Measurements from ENCODE around the gene AIF1. TPM values are rescaled to one million over a fixed set of nuclear protein-coding genes. Genes with fewer than 3 reads are reported as not detected.
A peak's percentile ranks its signal among the peaks of the same experiment; 100 is the strongest.

Gene AIF1
- total RNA-seq, 1 donor from 2014 or later = 55.3 TPM

DNA sequence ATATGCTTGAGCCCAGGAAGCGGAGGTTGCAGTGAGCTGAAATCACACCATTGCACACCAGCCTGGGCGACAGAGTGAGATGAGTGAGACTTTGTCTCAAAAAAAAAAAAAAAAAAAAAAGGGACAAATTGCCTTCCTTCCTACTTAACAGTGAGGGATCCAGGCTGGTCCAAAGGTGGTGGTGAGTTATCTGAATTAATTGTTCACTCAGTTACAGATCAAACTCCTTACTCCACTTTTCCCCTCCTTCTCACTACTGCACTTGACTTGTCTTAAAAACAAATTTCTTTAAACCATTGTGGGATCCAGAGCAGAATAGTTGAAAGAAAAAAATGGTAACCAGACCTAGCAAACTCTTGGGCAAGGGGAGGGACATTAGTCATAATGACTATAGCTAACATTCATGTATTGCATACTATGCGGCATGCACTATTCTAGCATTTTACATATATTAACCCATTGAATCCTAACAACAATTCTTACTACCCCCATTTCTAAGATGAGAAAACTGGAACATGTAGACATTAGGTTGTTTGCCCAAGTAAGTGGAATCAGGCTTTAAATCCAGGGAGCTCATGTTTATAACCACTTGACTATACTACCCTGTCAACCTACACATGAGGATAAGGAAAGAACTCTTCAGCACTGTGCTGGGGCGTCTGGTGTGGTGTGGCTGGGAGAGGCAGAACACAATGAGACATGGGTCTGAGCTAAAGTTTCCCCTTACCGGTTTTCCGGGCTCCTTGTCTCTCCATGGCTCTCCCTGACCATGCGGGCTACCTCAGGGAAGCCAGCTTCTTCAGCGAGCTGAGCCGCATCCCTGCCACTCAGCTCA is 48.3 kb downstream of the AIF1 start:
- Histone ChIP-seq H3K4me1 (peaks cover 47% of the 10 kb centered on the region), H3K9me3 (no peaks in the 10 kb centered on the region), H3K27ac (peak overlapping the region; percentile 93), H3K27me3 (no peaks in the 10 kb centered on the region), H3K4me3 (peak overlapping the region; percentile 63), H3K36me3 (peaks cover 32% of the 10 kb centered on the region)
- TF ChIP-seq CTCF (IDR thresholded peaks at IDR 0.05) = no peak
- DNase-seq (no peak), ATAC-seq (no peak)
- intact Hi-C loops (cut with DNase I) = no loop called here

DNA sequence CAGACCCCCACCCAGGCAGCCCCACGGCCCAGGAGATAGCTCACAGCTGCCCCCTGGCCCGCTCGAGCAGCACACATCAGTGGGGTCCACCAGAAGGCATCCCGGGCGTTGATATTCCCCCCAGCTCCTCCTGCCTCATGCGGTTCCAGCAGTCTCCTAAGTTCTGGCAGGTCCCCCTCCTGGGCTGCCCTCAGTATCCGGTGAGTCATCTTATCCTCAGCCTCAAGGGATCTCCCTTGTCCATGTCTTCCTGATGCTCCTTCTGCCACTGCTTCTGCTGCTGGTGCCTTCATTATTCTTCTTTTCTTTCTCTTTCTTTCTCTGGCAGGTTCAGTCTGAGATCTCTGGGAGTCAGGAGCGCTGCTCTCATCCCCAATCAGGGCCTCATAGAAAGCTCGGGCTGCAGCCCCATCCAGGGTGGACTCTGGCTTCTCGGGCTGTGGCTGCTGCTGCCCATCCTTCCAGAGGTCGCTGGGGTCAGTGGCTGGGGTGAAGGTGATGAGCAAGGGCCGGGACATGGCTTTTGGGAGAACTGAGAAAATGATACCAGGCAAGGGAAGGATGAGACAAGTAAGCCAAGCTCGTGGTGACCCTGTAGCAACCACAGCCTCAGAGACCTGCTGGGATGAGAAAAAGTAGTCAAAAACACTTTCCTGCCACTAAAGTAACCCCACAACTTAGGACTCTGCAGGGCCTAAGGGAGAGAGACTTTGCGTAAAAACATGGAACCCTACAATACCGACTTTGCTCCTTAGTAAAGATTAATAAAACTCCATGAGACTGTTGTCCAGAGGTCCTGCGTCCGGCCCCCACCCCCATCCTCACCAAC is 49.1 kb downstream of the AIF1 start:
- intact Hi-C loops (cut with DNase I) = no loop called here
- TF ChIP-seq CTCF (IDR thresholded peaks at IDR 0.05) = no peak
- DNase-seq = no peak

DNA sequence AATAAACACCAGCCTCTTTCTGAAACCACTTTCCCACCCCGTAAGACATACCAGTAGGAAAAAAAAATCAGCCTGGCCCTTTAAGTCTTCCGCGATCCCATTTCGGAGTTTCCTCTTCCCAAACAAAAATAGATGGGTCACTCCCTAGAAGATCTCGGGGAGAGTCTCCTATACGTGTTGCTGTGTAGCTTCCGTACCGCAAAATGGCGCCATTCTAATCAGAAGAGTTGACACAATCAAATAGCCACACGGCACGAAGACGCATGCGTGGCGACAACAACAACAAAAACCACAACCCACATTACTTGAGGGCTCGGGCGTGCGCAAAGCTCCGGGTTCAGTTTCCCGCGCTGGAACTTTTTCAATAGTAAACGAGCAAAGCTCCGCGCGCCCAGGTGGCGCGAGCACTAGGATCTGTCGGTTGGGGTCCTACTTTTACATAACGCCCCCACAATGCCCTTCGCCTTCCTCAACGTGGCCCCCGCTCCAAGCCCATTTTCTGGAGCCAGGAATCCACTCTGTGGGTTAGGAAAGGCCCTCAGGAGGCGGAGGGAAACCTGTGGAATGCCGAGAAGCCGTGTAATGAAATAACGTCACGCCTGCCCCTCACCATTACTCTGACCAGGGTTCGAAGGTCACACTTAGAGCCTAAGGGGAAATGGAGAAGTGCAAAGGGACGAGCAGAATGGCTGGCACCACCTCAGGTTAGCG is 49.9 kb downstream of the AIF1 start, which contains the start of gene GPANK1:
GPANK1 (minus strand) TSS at position 208 of the 711 bp plus-strand sequence. CDS start 519 bp downstream, outside the sequence.
- DNase-seq = peak; percentile 92
- TF ChIP-seq CTCF (IDR thresholded peaks at IDR 0.05) = no peak
- peak within 1 kb of the TSS; percentile 93 for H3K27ac ChIP-seq
- no peaks in the 10 kb centered on the region for H3K27me3 ChIP-seq
- peak within 1 kb of the TSS; percentile 63 for H3K4me3 ChIP-seq
- intact Hi-C loops (cut with DNase I) = no loop called here
- no peaks in the 10 kb centered on the region for H3K9me3 ChIP-seq
- H3K36me3 ChIP-seq = peaks cover 48% of the 10 kb centered on the region
- H3K4me1 ChIP-seq = peaks cover 33% of the 10 kb centered on the region
- ATAC-seq = peak; percentile 61

More for the DNA sequence above, 49.1 kb downstream of the AIF1 start:
- Histone ChIP-seq H3K27ac (peak overlapping the region; percentile 93), H3K36me3 (peaks cover 40% of the 10 kb centered on the region), H3K4me3 (peak overlapping the region; percentile 63), H3K27me3 (no peaks in the 10 kb centered on the region), H3K9me3 (no peaks in the 10 kb centered on the region), H3K4me1 (peaks cover 38% of the 10 kb centered on the region)
- no peak for ATAC-seq

DNA sequence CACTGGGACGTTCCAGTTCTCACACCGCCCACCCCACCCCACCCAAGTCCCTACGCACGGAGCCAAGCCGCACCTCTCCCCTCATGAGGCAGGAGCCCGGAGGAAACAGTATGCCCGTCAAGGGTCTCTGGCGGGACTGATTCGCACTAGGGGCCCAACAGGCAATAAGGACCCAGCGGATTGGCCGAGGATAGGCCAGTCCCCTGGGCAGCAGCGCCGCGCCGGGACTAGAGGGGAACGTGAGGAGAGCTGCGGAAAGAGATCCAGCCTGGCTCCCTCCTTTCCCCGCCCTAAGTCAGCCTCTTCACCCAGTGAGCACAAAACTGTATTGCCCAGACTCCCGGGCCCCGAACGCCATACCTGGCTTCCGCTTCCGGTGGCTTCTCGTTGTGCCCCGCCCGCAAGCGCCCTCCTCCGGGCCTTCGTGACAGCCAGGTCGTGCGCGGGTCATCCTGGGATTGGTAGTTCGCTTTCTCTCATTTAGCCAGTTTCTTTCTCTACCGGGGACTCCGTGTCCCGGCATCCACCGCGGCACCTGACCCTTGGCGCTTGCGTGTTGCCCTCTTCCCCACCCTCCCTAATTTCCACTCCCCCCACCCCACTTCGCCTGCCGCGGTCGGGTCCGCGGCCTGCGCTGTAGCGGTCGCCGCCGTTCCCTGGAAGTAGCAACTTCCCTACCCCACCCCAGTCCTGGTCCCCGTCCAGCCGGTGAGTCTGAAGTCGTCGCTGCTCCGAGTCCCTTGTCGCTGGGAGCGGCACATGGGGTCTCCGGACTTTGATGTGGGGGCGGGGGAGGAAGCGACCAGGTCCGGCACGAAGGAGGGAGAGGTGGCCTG is 50.7 kb downstream of the AIF1 start, which contains the start of gene CSNK2B:
CSNK2B (plus strand) TSS at position 580 of the 836 bp plus-strand sequence. CDS start 752 bp downstream, outside the sequence.
- intact Hi-C loops (cut with DNase I) = no loop called here
- Histone ChIP-seq H3K27me3 (no peaks in the 10 kb centered on the region), H3K9me3 (no peaks in the 10 kb centered on the region), H3K4me1 (peaks cover 33% of the 10 kb centered on the region), H3K36me3 (peaks cover 55% of the 10 kb centered on the region), H3K4me3 (peak within 1 kb of the TSS; percentile 63), H3K27ac (peak within 1 kb of the TSS; percentile 93)
- TF ChIP-seq CTCF (IDR thresholded peaks at IDR 0.05) = peak; percentile 21
- ATAC-seq (peak; percentile 94), DNase-seq (peak; percentile 99)
